A549 (cell line): ENCODE results near the gene PRAMEF12.

Experiments
- CTCF ChIP-seq: fragments of >200 bp; sonication (Bioruptor Twin); formaldehyde crosslinking; IDR thresholded peaks from 3 replicates; pipeline ENCODE4 v1.5.1; 2016
- KDM1A ChIP-seq: fragments of 200-600 bp; sonication (generic); IDR thresholded peaks from 2 replicates; pipeline ENCODE4 v1.6.1; 2016; ENCODE audit warnings: low read depth, mild to moderate bottlenecking
- KDM5A ChIP-seq: fragments of 200-600 bp; sonication (generic); IDR thresholded peaks from 2 replicates; pipeline ENCODE4 v1.6.1; 2016; ENCODE audit warnings: antibody characterized with exemption, mild to moderate bottlenecking
- MAFK ChIP-seq: fragments of 450-650 bp; IDR thresholded peaks from 2 replicates; pipeline ENCODE4 v1.6.1; 2014; ENCODE audit not compliant: partially characterized antibody
- SMC3 ChIP-seq: fragments of >200 bp; sonication (Bioruptor Twin); formaldehyde crosslinking; IDR thresholded peaks from 3 replicates; pipeline ENCODE4 v1.6.1; 2018; ENCODE audit warnings: inconsistent platforms

- TF ChIP-seq MAFK (no peak), SMC3 (no peak), KDM1A (no peak), KDM5A (no peak), CTCF (no peak)
Measured at GRCh38 chr1:12760256-12760795, 13.2 kb upstream of the PRAMEF12 start.
